Keratinocyte (primary cell): Measurements from ENCODE around the gene GRK5. TPM values are rescaled to one million over a fixed set of nuclear protein-coding genes. Genes with fewer than 3 reads are reported as not detected.

Experiments
- DNase-seq: peaks from one replicate; pipeline ENCODE4 v3.0.0-alpha.2; 2011; ENCODE audit warnings: low read depth, missing footprints, low spot score
- FAIRE-seq: peaks from 2 replicates; lab custom pipeline; 2011; peaks lifted over from hg19 to GRCh38; lab: Jason Lieb, UNC
- H2AFZ ChIP-seq: 2 replicates; pipeline ENCODE4 v1.6.0; 2012; ENCODE audit warnings: low read length, control low read depth, inconsistent platforms; ENCODE audit not compliant: control insufficient read depth
- H3K27ac ChIP-seq: 2 replicates; pipeline ENCODE4 v1.5.1; 2011; ENCODE audit warnings: low read length; ENCODE audit not compliant: control insufficient read depth, insufficient read depth
- H3K27me3 ChIP-seq: 3 replicates; pipeline ENCODE4 v1.6.0; 2011; ENCODE audit warnings: low read length; ENCODE audit not compliant: control insufficient read depth, insufficient read depth; ENCODE audit errors: extremely low read depth
- H3K36me3 ChIP-seq, 2 experiments: 2 replicates in 1 of 2; 3 replicates in 1 of 2; pipeline ENCODE4 v1.5.1; 2011; ENCODE audit warnings: low read length in 2 of 2, mild to moderate bottlenecking in 1 of 2; ENCODE audit not compliant: control insufficient read depth in 2 of 2, insufficient read depth in 2 of 2; ENCODE audit errors: extremely low read depth in 1 of 2
- H3K4me1 ChIP-seq: 3 replicates; pipeline ENCODE4 v1.5.1; 2011; ENCODE audit warnings: low read length; ENCODE audit not compliant: control insufficient read depth, insufficient read depth; ENCODE audit errors: extremely low read depth
- H3K4me2 ChIP-seq: 3 replicates; pipeline ENCODE4 v1.6.0; 2011; ENCODE audit warnings: low read depth, low read length; ENCODE audit not compliant: control insufficient read depth, insufficient read depth; ENCODE audit errors: extremely low read depth
- H3K4me3 ChIP-seq, 3 experiments: fragments of 200-600 bp in 1 of 3; sonication (generic) in 1 of 3; 2 replicates in 2 of 3; 3 replicates in 1 of 3; pipeline ENCODE4 v1.5.1; 2011 to 2016; ENCODE audit warnings: low read length in 3 of 3, mild to moderate bottlenecking in 3 of 3, control low read depth in 2 of 3, inconsistent platforms in 1 of 3, low read depth in 1 of 3, mixed read lengths in 1 of 3, mixed run types in 1 of 3, moderate library complexity in 1 of 3; ENCODE audit not compliant: control insufficient read depth in 2 of 3, insufficient read depth in 2 of 3; ENCODE audit errors: extremely low read depth in 1 of 3
- H3K79me2 ChIP-seq: 2 replicates; pipeline ENCODE4 v1.6.0; 2012; ENCODE audit warnings: low read length; ENCODE audit not compliant: control insufficient read depth, insufficient read depth
- H3K9ac ChIP-seq: 3 replicates; pipeline ENCODE4 v1.6.0; 2011; ENCODE audit warnings: low read length; ENCODE audit not compliant: control insufficient read depth, insufficient read depth; ENCODE audit errors: extremely low read depth
- H3K9me1 ChIP-seq: 3 replicates; pipeline ENCODE4 v1.6.0; 2011; ENCODE audit warnings: low read length; ENCODE audit not compliant: control insufficient read depth, insufficient read depth; ENCODE audit errors: extremely low read depth
- H3K9me3 ChIP-seq: 2 replicates; pipeline ENCODE4 v1.5.1; 2012; ENCODE audit warnings: low read depth, low read length; ENCODE audit not compliant: control insufficient read depth
- H4K20me1 ChIP-seq: 3 replicates; pipeline ENCODE4 v1.6.0; 2011; ENCODE audit warnings: low read length; ENCODE audit not compliant: control insufficient read depth, insufficient read depth; ENCODE audit errors: extremely low read depth
- CTCF ChIP-seq, 3 experiments: IDR thresholded peaks in 1 of 3; conservative IDR thresholded peaks in 1 of 3; optimal IDR thresholded peaks in 1 of 3; 2 replicates in 2 of 3; 3 replicates in 1 of 3; pipeline versions ENCODE3 to v1.5.1; 2011; ENCODE audit warnings: low read length in 3 of 3, mild to moderate bottlenecking in 3 of 3, moderate library complexity in 2 of 3, control low read depth in 1 of 3, inconsistent platforms in 1 of 3; ENCODE audit not compliant: insufficient read depth in 2 of 3; ENCODE audit errors: extremely low read depth in 1 of 3
- EZH2 ChIP-seq: IDR thresholded peaks from one replicate; pipeline ENCODE4 v1.6.1; 2012; ENCODE audit warnings: inconsistent platforms, mild to moderate bottlenecking, low read length, moderate library complexity
- dilution Hi-C: fragments of 300-500 bp; cut with MboI; formaldehyde crosslinking; loops from one replicate; pipeline ENCODE4 v1.7.0; 2020; ENCODE audit warnings: low sequenced_read_pairs; ENCODE audit not compliant: extremely low pct_ligation_motif_present
- polyA plus RNA-seq, 5 experiments: library from polyadenylated mRNA; depleted of rRNA in 3 of 5; stranded (reverse) in 3 of 5; stranded (forward) in 1 of 5; unstranded in 1 of 5; fragments of >200 nt; gene quantifications; 1 replicate in 1 of 5; 2 replicates in 3 of 5; 3 replicates in 1 of 5; pipeline versions ENCODE4 v1.2.1 to v1.2.3, GENCODE V29; 2011 to 2012; ENCODE audit warnings: missing spikeins in 2 of 5, low read depth in 1 of 5, low replicate concordance in 1 of 5

GRK5 gene
- polyA plus RNA-seq, 1 donor (not counting 4 experiments of a cell fraction or from before 2014, with no cell fraction given) = 7.6 TPM

- H2AFZ ChIP-seq = no peak overlapping the region
- no peak for TF ChIP-seq CTCF (optimal IDR thresholded peaks at IDR 0.05 in 1 of 3, IDR thresholded peaks at IDR 0.05 in 1 of 3, conservative IDR thresholded peaks at IDR 0.05 in 1 of 3; ENCODE audit: extremely low read depth in 1 of 3, insufficient read depth in 2 of 3, low read length in 3 of 3)
- H4K20me1 ChIP-seq = no peaks in the 10 kb centered on the region
- no peaks in the 10 kb centered on the region for H3K9me1 ChIP-seq
- FAIRE-seq (no peak), DNase-seq (no peak)
- H3K27ac ChIP-seq = no peak overlapping the region
- no peak overlapping the region for H3K4me2 ChIP-seq
- H3K79me2 ChIP-seq = no peaks in the 10 kb centered on the region
- H3K9ac ChIP-seq = no peak overlapping the region
- dilution Hi-C loops = loop anchor here (25.0 kb wide), 1 partner anchor 206 kb away; the partner anchor contains the start of gene GRK5
- H3K9me3 ChIP-seq = no peaks in the 10 kb centered on the region
- H3K4me1 ChIP-seq = no peaks in the 10 kb centered on the region
- H3K27me3 ChIP-seq = no peaks in the 10 kb centered on the region
- no peak overlapping the region for H3K4me3 ChIP-seq
- no peaks in the 10 kb centered on the region for H3K36me3 ChIP-seq
Observed at GRCh38 chr10:119418362-119418761, 211.0 kb downstream of the GRK5 start.

GRCh38 chr10:119419931-119420330 lies 212.6 kb downstream of the GRK5 start:
- no peaks in the 10 kb centered on the region for H3K27me3 ChIP-seq

More at GRCh38 chr10:119419931-119420330, 212.6 kb downstream of the GRK5 start:
- Histone ChIP-seq H3K4me3 (no peak overlapping the region), H3K27ac (no peak overlapping the region), H3K9me3 (no peaks in the 10 kb centered on the region), H3K4me1 (no peaks in the 10 kb centered on the region), H4K20me1 (no peaks in the 10 kb centered on the region), H3K9ac (no peak overlapping the region), H3K79me2 (no peaks in the 10 kb centered on the region), H3K36me3 (peaks cover 0 to 2% of the 10 kb centered on the region in 2 experiments), H3K4me2 (no peak overlapping the region), H2AFZ (no peak overlapping the region), H3K9me1 (no peaks in the 10 kb centered on the region)
- no peak for DNase-seq
- FAIRE-seq = no peak
- dilution Hi-C loops = loop anchor here (25.0 kb wide), 1 partner anchor 208 kb away; the partner anchor contains the start of gene GRK5
- TF ChIP-seq CTCF (optimal IDR thresholded peaks at IDR 0.05 in 1 of 3, IDR thresholded peaks at IDR 0.05 in 1 of 3, conservative IDR thresholded peaks at IDR 0.05 in 1 of 3; ENCODE audit: extremely low read depth in 1 of 3, insufficient read depth in 2 of 3, low read length in 3 of 3) = no peak
- no peak for TF ChIP-seq EZH2
